NCI-H2081 treated with DMSO at 0.1 percent for 48 hours (cell line): Measurements from ENCODE around the gene IL10RB.
"Not testable (repeated sequence)": the region's sequence is repeated elsewhere in the genome, so short reads cannot be mapped to it uniquely, and the experiment has no call there.

ENCODE experiments used
- DNase-seq: peaks from one replicate; lab custom pipeline; 2025; lab: John Stamatoyannopoulos, UW

IL10RB gene

GRCh38 chr21:33266050-33266788 lies at the start of gene IL10RB:
IL10RB (plus strand) TSS chr21:33266367; CDS start chr21:33266466, 99 bp downstream.
- no peak for DNase-seq

- no peak for DNase-seq
Observed at GRCh38 chr21:33217138-33217520, 49.0 kb upstream of the IL10RB start.

- no peak for DNase-seq
Observed at GRCh38 chr21:33219300-33219699, 46.9 kb upstream of the IL10RB start.

- DNase-seq, result no peak
Observed at GRCh38 chr21:33219954-33220353, 46.2 kb upstream of the IL10RB start.

- DNase-seq, result not testable (repeated sequence)
Observed at GRCh38 chr21:33225376-33225775, 40.8 kb upstream of the IL10RB start.

GRCh38 chr21:33228455-33228854 lies 37.7 kb upstream of the IL10RB start:
- no peak for DNase-seq

GRCh38 chr21:33229099-33229783 lies 36.9 kb upstream of the IL10RB start:
- no peak for DNase-seq

- DNase-seq, result peak; percentile 8
Observed at GRCh38 chr21:33229784-33230544, 36.2 kb upstream of the IL10RB start, which contains the start of gene IFNAR2. IFNAR2 (plus strand) TSS chr21:33229938; CDS start chr21:33241923, 11,985 bp downstream.

- no peak for DNase-seq
Observed at GRCh38 chr21:33230545-33231324, 35.4 kb upstream of the IL10RB start.

- no peak for DNase-seq
Observed at GRCh38 chr21:33231526-33231925, 34.6 kb upstream of the IL10RB start.

GRCh38 chr21:33232291-33233034 lies 33.7 kb upstream of the IL10RB start:
- DNase-seq, result no peak

GRCh38 chr21:33234635-33235520 lies 31.3 kb upstream of the IL10RB start:
- DNase-seq, result no peak

- DNase-seq, result no peak
Observed at GRCh38 chr21:33236013-33236686, 30.0 kb upstream of the IL10RB start.

- DNase-seq, result no peak
Observed at GRCh38 chr21:33236766-33237165, 29.4 kb upstream of the IL10RB start.

GRCh38 chr21:33237486-33237885 lies 28.7 kb upstream of the IL10RB start:
- DNase-seq, result no peak

GRCh38 chr21:33238146-33238545 lies 28.0 kb upstream of the IL10RB start:
- no peak for DNase-seq

GRCh38 chr21:33238565-33239255 lies 27.5 kb upstream of the IL10RB start:
- DNase-seq, result no peak

GRCh38 chr21:33239559-33240127 lies 26.5 kb upstream of the IL10RB start:
- not testable (repeated sequence) for DNase-seq

GRCh38 chr21:33240404-33240803 lies 25.8 kb upstream of the IL10RB start:
- DNase-seq, result no peak
